SJCRH30 (cell line): ENCODE results near the gene ZNRF2. TPM values are rescaled to one million over a fixed set of nuclear protein-coding genes. Genes with fewer than 3 reads are reported as not detected.

ENCODE experiments used
- DNase-seq, 2 experiments: peaks; one replicate each; pipeline ENCODE4 v3.0.0-alpha.2; 2015 to 2020
- H3K27ac ChIP-seq: fragments of 250-450 bp; sonication (Bioruptor Pico); 2 replicates; pipeline ENCODE4 v1.5.1; 2020; ENCODE audit warnings: mild to moderate bottlenecking, moderate library complexity
- H3K27me3 ChIP-seq: fragments of 250-450 bp; sonication (Bioruptor Pico); 2 replicates; pipeline ENCODE4 v1.5.1; 2020; ENCODE audit warnings: mild to moderate bottlenecking, moderate library complexity
- H3K36me3 ChIP-seq: fragments of 250-450 bp; sonication (Bioruptor Pico); 2 replicates; pipeline ENCODE4 v1.5.1; 2020; ENCODE audit warnings: mild to moderate bottlenecking, moderate library complexity
- H3K4me1 ChIP-seq: fragments of 250-450 bp; sonication (Bioruptor Pico); 2 replicates; pipeline ENCODE4 v1.5.1; 2020; ENCODE audit warnings: mild to moderate bottlenecking, moderate library complexity
- H3K4me3 ChIP-seq: fragments of 250-450 bp; sonication (Bioruptor Pico); 2 replicates; pipeline ENCODE4 v1.5.1; 2020; ENCODE audit warnings: mild to moderate bottlenecking, moderate library complexity
- H3K9me3 ChIP-seq: fragments of 250-450 bp; sonication (Bioruptor Pico); replicated peaks from 2 replicates; pipeline ENCODE4 v1.5.1; 2020; ENCODE audit warnings: mild to moderate bottlenecking, moderate library complexity
- total RNA-seq: library from RNA; depleted of rRNA; stranded (reverse); fragments of >200 nt; shearing (Covaris generic); gene quantifications from 2 replicates; pipeline ENCODE4 v1.2.3, GENCODE V29; 2014; rRNA removed

ZNRF2 gene
- 31.1 and 35.2 TPM in 2 replicates for total RNA-seq

GRCh38 chr7:30284298-30285066 lies at the start of gene ZNRF2:
Gene ZNRF2, plus strand, starts transcription at chr7:30284597. Its CDS starts 761 bp downstream, at chr7:30285358.
- H3K9me3 ChIP-seq, result no peaks in the 10 kb centered on the region
- peak within 1 kb of the TSS; percentile 77 for H3K4me3 ChIP-seq
- no peaks in the 10 kb centered on the region for H3K27me3 ChIP-seq
- peak; percentile 100 for DNase-seq
- H3K4me1 ChIP-seq, result no peaks in the 10 kb centered on the region
- H3K27ac ChIP-seq, result peak within 1 kb of the TSS; percentile 77
- H3K36me3 ChIP-seq, result no peaks in the 10 kb centered on the region

- H3K36me3 ChIP-seq, result no peaks in the 10 kb centered on the region; the same call in 1 of the 2 replicates
- DNase-seq, result peak in 1 of 2 experiments; percentile 53
- peaks cover 37% of the 10 kb centered on the region for H3K4me1 ChIP-seq
- H3K27ac ChIP-seq, result no peak overlapping the region
- no peak overlapping the region for H3K4me3 ChIP-seq
- H3K9me3 ChIP-seq, result peaks cover 6% of the 10 kb centered on the region; the same call in 1 of the 2 replicates
- H3K27me3 ChIP-seq, result no peaks in the 10 kb centered on the region
These were observed 47.1 kb upstream of the ZNRF2 start for GRCh38 chr7:30237271-30237695.

GRCh38 chr7:30238721-30239441 lies 45.5 kb upstream of the ZNRF2 start:
- no peak overlapping the region; the same call in 1 of the 2 replicates for H3K27ac ChIP-seq
- H3K27me3 ChIP-seq, result no peaks in the 10 kb centered on the region
- H3K4me3 ChIP-seq, result no peak overlapping the region
- H3K9me3 ChIP-seq, result peaks cover 8% of the 10 kb centered on the region; the same call in 1 of the 2 replicates
- H3K36me3 ChIP-seq, result no peaks in the 10 kb centered on the region; the same call in 1 of the 2 replicates
- H3K4me1 ChIP-seq, result peaks cover 37% of the 10 kb centered on the region
- peak; percentile 79 to 86 for DNase-seq

GRCh38 chr7:30240106-30240800 lies 44.1 kb upstream of the ZNRF2 start:
- Histone ChIP-seq H3K27me3 (no peaks in the 10 kb centered on the region), H3K36me3 (no peaks in the 10 kb centered on the region), H3K27ac (no peak overlapping the region), H3K9me3 (peaks cover 8% of the 10 kb centered on the region; the same call in 1 of the 2 replicates), H3K4me1 (peaks cover 37% of the 10 kb centered on the region), H3K4me3 (no peak overlapping the region)
- DNase-seq, result peak; percentile 80 to 90

GRCh38 chr7:30241767-30242166 lies 42.6 kb upstream of the ZNRF2 start:
- Histone ChIP-seq H3K9me3 (0 out of 2 replicates have a peak, but pooled peaks cover 8% of the 10 kb centered on the region), H3K27me3 (no peaks in the 10 kb centered on the region), H3K36me3 (no peaks in the 10 kb centered on the region), H3K4me3 (no peak overlapping the region), H3K27ac (no peak overlapping the region), H3K4me1 (peaks cover 37% of the 10 kb centered on the region)
- no peak for DNase-seq

GRCh38 chr7:30244340-30244739 lies 40.1 kb upstream of the ZNRF2 start:
- peaks cover 35% of the 10 kb centered on the region for H3K4me1 ChIP-seq
- H3K27ac ChIP-seq, result no peak overlapping the region
- H3K9me3 ChIP-seq, result 0 out of 2 replicates have a peak, but pooled peaks cover 6% of the 10 kb centered on the region
- no peaks in the 10 kb centered on the region for H3K36me3 ChIP-seq
- H3K4me3 ChIP-seq, result no peak overlapping the region
- DNase-seq, result no peak
- no peaks in the 10 kb centered on the region for H3K27me3 ChIP-seq

- no peaks in the 10 kb centered on the region for H3K36me3 ChIP-seq
- H3K9me3 ChIP-seq, result 0 out of 2 replicates have a peak, but pooled peaks cover 6% of the 10 kb centered on the region
- no peak overlapping the region for H3K27ac ChIP-seq
- no peaks in the 10 kb centered on the region for H3K27me3 ChIP-seq
- peaks cover 19% of the 10 kb centered on the region for H3K4me1 ChIP-seq
- DNase-seq, result no peak
- no peak overlapping the region for H3K4me3 ChIP-seq
These were observed 38.5 kb upstream of the ZNRF2 start for GRCh38 chr7:30245913-30246312.

- Histone ChIP-seq H3K27me3 (no peaks in the 10 kb centered on the region), H3K36me3 (no peaks in the 10 kb centered on the region), H3K27ac (no peak overlapping the region), H3K9me3 (0 out of 2 replicates have a peak, but pooled peaks cover 6% of the 10 kb centered on the region), H3K4me1 (peaks cover 16% of the 10 kb centered on the region), H3K4me3 (no peak overlapping the region)
- DNase-seq, result no peak
These were observed 38.0 kb upstream of the ZNRF2 start for GRCh38 chr7:30246392-30246791.

GRCh38 chr7:30247541-30248401 lies 36.6 kb upstream of the ZNRF2 start:
- DNase-seq, result peak in 1 of 2 experiments; percentile 42
- Histone ChIP-seq H3K27me3 (no peaks in the 10 kb centered on the region), H3K4me1 (peaks cover 21% of the 10 kb centered on the region), H3K9me3 (no peaks in the 10 kb centered on the region), H3K36me3 (no peaks in the 10 kb centered on the region), H3K27ac (peak overlapping the region; percentile 3; the same call in 1 of the 2 replicates), H3K4me3 (no peak overlapping the region)

GRCh38 chr7:30249316-30249715 lies 35.1 kb upstream of the ZNRF2 start:
- Histone ChIP-seq H3K27me3 (no peaks in the 10 kb centered on the region), H3K9me3 (no peaks in the 10 kb centered on the region), H3K4me3 (no peak overlapping the region), H3K27ac (no peak overlapping the region), H3K36me3 (no peaks in the 10 kb centered on the region), H3K4me1 (peaks cover 32% of the 10 kb centered on the region)
- DNase-seq, result no peak

- H3K27me3 ChIP-seq, result no peaks in the 10 kb centered on the region
- H3K4me1 ChIP-seq, result peaks cover 32% of the 10 kb centered on the region
- DNase-seq, result no peak
- H3K36me3 ChIP-seq, result no peaks in the 10 kb centered on the region
- no peak overlapping the region for H3K4me3 ChIP-seq
- no peak overlapping the region for H3K27ac ChIP-seq
- H3K9me3 ChIP-seq, result no peaks in the 10 kb centered on the region
These were observed 34.2 kb upstream of the ZNRF2 start for GRCh38 chr7:30249986-30250774.

GRCh38 chr7:30251708-30252329 lies 32.6 kb upstream of the ZNRF2 start:
- no peak overlapping the region for H3K27ac ChIP-seq
- no peak for DNase-seq
- H3K36me3 ChIP-seq, result no peaks in the 10 kb centered on the region
- no peak overlapping the region for H3K4me3 ChIP-seq
- H3K4me1 ChIP-seq, result peaks cover 32% of the 10 kb centered on the region
- no peaks in the 10 kb centered on the region for H3K27me3 ChIP-seq
- H3K9me3 ChIP-seq, result no peaks in the 10 kb centered on the region
